Measurements from ENCODE around the gene SRSF5.

SRSF5 gene

GRCh38 chr14:69770559-69770958, 3.6 kb downstream of the SRSF5 start:
- DNase-seq (ENCODE audit: low read depth, low spot score) = no peak

- DNase-seq (ENCODE audit: low read depth, low spot score) = no peak
Measured at GRCh38 chr14:69771136-69771535, 4.2 kb downstream of the SRSF5 start.

DNA sequence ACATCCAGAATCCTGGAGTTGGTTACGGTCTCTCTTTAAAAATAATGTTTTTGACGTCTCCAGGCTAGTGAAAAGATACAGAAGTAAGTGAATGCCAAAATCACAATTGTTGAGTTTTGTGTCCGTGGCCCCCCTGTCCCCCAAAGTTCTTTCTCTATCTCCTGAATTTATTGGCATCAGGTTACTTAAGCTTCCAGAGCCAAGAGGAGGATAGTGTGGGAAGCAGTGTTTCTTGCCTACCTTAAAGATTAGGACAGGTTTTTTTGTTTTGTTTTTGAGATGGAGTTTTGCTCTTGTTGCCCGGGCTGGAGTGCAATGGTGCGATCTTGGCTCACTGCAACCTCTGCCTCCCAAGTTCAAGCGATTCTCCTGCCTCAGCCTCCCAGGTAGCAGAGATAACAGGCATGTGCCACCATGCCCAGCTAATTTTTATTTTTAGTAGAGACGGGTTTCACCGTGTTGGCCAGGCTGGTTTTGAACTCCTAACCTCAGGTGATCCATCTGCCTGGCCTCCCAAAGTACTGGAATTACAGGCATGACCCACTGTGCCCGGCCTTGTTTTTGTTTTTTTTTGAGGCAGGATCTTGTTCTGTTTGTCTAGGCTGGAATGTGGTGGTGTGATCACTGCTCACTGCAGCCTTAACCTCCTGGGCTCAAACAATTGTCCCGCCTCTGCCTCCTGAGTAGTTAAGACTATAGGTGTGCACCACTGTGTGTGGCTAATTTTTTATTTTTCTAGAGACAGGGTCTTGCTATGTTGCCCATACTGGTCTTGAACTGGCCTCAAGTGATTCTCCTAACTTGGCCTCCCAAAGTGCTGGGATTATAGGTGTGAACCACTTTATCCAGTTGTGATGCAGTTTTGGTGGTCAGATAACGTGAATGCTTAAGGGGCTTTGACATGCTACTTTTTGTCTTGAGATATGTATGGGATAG, 5.4 kb downstream of the SRSF5 start:
- DNase-seq (ENCODE audit: low read depth, low spot score) = peak; percentile 21

GRCh38 chr14:69773571-69774276, 6.8 kb downstream of the SRSF5 start:
- DNase-seq (ENCODE audit: low read depth, low spot score) = no peak

DNA sequence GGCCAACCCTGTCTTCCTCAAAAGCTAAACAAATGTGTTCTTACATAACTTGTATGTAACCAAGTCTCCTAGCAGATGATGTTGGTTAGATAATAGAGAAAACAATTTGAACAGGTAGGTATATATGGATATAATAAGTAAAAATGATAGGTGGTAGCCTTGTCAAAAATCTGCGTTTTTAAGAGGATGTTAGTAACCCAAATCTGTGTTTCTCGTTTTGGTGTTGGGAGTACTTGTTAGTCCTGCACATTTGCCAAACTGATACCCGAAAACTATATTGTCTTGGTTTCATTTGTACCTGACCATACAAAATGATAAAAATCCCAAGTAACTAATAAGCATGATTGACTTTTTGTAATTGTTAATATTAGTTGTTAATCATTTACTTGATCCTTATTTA, 8.1 kb downstream of the SRSF5 start:
- DNase-seq (ENCODE audit: low read depth, low spot score) = no peak

GRCh38 chr14:69776875-69777453, 10.0 kb downstream of the SRSF5 start:
- no peak for DNase-seq (ENCODE audit: low read depth, low spot score)

GRCh38 chr14:69779088-69779487, 12.1 kb downstream of the SRSF5 start:
- DNase-seq (ENCODE audit: low read depth, low spot score) = no peak

DNA sequence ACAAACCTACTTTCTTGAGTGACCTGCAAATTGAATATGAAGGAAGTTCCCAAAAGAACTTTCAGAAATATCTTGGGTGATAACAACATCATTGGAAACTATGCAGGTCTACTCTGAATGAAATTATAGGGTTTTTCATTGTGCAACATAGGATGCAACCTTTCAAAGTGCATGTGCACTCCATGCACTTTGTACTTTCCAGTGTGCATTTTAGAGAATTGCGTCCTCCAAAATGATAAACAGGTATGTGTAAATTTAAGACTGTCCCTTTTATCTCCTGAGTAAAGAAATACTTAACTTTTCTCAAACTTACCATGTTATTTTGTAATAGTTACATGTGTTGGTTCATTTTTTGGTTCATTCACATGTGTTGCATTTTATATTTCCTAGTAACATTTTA, 13.2 kb downstream of the SRSF5 start:
- no peak for DNase-seq (ENCODE audit: low read depth, low spot score)

- DNase-seq (ENCODE audit: low read depth, low spot score) = no peak
Measured at GRCh38 chr14:69780952-69781351, 14.0 kb downstream of the SRSF5 start.

DNA sequence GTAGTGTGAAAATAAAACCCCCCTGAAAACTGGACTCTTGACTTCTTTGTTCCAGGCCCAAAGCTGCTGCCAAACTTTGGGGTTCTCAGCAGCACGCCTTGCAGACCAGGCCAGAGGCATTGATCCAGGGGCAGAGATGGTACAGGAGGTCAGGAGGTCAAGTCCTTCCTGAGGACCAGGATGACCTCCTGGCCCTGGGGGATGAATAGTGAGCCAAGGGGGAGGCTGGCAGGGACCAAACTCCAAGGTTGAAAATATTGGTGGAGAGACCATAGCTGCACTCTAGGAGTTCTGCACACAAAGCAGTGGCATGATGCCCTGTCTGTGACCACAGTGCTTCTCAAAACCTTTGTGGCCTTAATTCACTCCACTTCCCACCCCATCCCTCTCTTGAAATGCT, 18.0 kb downstream of the SRSF5 start:
- no peak for DNase-seq (ENCODE audit: low read depth, low spot score)

DNA sequence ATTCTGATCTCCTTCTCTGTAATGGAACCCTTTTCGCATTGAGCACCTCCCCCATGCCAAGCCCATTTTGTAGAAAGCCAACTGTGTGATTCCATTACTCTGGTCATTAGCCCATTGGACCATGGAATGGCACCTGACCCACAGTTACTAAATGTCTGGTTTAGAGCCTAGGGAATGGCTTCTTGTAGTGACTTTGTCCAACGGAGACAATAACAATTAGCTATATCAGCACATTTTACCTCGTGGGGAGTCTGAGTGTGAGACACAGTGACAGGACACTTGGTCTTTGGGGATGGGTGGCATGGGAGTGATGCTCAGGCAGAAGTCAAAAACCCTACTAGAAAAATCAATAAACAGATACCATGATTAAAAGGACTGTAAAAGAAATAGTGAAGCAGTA, 19.7 kb downstream of the SRSF5 start:
- no peak for DNase-seq (ENCODE audit: low read depth, low spot score)

DNA sequence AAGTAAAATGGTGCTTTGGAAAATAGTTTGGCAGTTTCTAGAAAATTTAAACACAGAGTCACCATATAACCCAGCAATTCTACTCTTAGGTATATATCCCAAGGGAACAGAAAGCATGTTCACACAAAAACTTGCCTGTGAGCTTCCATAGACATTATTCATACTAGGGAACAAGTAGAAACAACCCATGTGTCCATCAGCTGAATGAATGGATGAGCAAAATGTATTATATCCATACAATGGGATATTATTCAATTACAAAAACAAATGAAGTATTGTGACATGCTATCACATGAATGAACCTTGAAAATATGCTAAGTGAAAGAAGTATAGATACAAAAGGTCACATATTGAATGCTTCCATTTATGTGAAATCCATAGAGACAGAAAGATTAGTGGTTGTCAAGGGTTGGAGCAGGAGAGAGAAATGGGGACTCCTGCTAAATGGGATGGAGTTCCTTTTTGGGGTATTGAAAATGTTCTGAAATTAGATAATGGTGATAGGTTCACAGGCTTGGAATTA, 22.2 kb downstream of the SRSF5 start:
- DNase-seq (ENCODE audit: low read depth, low spot score) = no peak

- no peak for DNase-seq (ENCODE audit: low read depth, low spot score)
Measured at GRCh38 chr14:69792887-69793421, 26.0 kb downstream of the SRSF5 start.

- no peak for DNase-seq (ENCODE audit: low read depth, low spot score)
Measured at GRCh38 chr14:69794791-69795190, 27.8 kb downstream of the SRSF5 start.

GRCh38 chr14:69795691-69796090, 28.7 kb downstream of the SRSF5 start:
- no peak for DNase-seq (ENCODE audit: low read depth, low spot score)

GRCh38 chr14:69796797-69797500, 30.0 kb downstream of the SRSF5 start, which contains the start of gene SLC10A1:
TSS of gene SLC10A1 (minus strand) at chr14:69797241. CDS start at chr14:69797155, 86 bp downstream.
- DNase-seq (ENCODE audit: low read depth, low spot score) = no peak

DNA sequence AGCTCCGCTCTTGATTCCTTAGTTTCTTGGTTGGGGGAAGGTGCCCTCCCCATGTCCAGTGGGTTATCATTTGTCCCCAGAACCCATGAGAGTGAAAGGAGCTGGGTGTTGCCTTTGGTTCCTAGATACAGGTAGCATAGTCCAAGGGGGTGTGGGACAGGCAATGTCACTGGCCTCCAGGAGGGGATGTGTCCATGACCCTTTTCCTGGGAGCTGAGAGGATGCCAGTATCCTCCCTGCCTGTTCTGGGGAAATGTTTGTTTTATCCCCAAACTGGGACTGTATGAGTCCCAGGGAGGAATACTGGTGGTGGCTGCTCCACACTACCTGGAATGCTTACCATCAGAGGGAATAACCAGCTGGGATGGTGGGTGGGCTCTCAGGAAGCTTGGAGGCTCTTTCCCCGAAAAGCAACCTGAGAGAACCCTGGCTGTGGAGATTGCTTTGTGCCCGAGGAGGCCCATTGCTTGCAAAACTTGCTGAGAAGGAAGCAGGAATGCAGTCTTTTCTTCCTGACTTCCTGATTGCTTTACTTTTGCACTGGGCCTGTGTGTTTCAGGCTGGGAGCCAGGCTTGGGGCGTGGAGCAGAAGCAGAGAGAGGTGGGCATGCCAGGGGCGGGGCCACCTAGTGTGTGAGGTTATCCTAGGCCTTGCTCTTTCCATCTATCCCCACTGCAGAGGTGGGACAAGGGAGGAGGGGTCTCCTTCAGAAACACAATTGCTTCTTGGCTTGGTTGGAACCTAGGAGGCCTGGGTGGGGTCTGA, 30.8 kb downstream of the SRSF5 start:
- no peak for DNase-seq (ENCODE audit: low read depth, low spot score)

- no peak for DNase-seq (ENCODE audit: low read depth, low spot score)
Measured at GRCh38 chr14:69798339-69798735, 31.4 kb downstream of the SRSF5 start.

- DNase-seq (ENCODE audit: low read depth, low spot score) = no peak
Measured at GRCh38 chr14:69803753-69804152, 36.8 kb downstream of the SRSF5 start.

DNA sequence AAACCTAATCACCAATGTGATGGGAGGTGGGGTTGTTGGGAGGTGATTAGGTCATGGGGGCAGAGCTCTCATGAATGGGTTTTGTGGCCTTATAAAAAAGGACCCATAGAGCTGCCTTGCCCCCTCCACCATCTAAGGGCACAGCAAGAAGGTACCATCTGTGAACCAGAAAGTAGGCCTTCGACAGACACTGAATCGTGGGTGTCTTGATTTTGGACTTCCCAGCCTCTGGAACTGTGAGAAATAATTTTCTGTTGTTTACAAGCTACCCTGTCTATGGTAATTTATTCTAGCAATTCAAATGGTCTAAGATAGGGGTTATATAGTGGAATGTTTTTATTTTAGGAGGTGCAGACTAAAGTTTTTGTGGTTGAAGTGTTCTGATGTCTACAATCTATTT, 38.0 kb downstream of the SRSF5 start:
- no peak for DNase-seq (ENCODE audit: low read depth, low spot score)

DNA sequence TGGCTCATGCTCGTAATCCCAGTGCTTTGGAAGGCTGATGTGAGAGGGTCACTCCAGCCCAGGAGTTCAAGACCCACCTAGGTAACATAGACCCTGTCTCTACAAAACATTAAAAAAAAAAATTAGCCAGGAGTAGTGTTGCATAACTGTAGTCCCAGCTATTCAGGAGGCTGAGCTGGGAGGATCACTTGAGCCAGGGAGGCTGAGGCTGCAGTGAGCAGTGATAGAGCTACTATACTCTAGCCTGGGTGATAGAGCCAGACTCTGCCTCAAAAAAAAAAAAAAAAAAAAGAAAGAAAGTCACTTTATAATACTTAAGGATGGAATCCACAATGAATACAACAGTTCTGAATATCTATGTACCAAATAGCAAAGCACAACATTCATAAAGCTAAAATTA, 40.2 kb downstream of the SRSF5 start:
- no peak for DNase-seq (ENCODE audit: low read depth, low spot score)

All from ELF-1 (cell line).